HG03378 (cell line): ENCODE measurements around the gene LRRC3.

Experiments used
- ATAC-seq: cut with Tn5 transposase; IDR thresholded peaks from one replicate; pipeline ENCODE4 v1.9.1; 2021; ENCODE audit warnings: mild to moderate bottlenecking, moderate library complexity; ENCODE audit not compliant: unreplicated experiment

LRRC3 gene

DNA sequence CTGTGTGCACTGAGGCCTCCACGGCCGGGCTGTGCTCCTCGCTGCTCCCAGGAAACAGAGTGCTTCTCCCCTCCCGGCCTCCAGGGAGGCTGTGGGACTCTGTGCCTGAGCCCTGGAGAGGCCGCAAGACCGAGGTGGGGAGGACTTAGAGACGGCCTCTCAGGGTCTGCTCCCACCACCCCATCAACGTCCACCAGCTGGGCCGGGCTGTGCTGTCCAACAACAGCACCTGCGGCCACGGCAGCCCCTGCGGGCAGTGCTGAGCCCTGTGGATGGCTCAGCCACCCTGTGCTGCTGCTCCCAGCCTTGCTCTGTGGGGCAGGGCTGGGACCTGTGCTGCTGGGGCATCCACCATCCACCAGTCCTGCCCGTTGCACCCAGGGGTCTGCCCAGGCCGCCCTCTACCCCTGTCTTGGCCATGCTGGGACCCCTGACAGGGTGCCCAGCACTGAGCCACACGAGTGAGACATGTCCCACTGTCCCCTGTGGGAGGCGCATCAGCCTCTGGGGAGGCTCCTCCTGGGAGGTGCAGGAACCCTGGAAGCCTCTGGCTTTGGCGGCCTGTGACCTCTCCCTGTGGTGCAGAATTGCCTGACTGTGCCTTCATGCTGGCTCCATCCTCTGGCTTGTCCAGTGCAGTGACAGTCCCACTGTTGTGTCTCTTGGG is 31.2 kb upstream of the LRRC3 start:
- ATAC-seq = no peak

DNA sequence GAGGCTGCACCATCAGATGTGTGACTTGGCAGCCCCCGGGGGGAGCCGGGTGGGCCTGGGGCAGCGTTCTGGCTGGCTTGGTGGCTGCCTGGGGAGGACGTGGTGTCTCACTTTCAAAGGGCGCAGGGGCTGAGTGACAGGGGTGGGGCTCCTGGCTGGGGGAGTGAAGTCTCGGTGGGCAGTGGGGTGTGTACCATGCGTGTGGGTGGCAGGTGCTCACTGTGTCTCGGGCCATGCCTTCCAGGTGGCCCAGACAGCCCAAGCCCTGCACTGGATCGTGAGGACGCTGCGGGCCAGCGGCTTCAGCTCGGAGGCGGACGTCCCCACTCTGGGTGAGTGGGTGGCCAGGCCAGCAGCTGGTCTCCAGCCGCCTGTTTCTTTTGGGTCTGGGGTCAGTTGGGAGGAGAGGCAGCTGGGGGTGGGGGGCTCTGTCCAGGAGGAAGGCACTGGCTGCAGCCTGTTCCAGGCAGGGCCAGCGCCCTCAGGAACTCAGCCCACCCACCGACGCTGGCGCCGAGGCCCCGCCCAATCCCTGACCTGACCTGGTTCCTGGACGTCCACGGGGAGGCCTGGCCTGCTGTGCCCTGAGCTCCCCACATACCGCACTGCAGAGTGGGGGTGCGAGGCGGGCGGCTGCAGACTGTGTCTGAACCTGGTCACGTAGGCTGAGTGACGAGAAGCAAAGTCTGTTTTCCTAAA is 30.6 kb upstream of the LRRC3 start:
- no peak for ATAC-seq

DNA sequence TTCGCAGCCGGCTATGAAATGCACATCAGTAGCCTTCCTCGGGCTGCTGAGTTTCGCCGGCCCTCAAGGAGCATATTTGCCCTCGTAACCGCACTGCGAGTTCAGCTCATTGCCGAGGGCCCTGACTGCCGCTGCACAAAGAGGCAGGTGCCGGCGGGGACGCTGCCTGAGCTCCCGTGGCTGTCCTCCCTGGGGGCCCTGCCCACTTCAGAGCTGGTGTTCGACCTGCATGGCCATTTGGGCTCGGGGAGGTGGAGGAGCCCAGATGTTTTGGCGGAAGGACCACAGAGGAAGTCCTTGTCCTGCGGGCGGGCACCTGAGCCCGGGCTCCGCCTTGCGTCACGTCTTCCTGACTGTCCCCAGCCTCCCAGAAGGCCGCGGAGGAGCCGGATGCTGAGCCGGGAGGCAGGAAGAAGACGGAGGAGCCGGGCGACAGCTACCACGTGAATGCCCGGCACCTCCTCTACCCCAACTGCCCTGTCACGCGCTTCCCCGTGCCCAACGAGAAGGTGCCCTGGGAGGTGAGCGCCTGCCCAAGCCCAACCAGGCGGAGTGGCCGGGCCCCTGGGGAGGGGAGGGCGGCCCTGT is 29.9 kb upstream of the LRRC3 start:
- ATAC-seq = no peak

DNA sequence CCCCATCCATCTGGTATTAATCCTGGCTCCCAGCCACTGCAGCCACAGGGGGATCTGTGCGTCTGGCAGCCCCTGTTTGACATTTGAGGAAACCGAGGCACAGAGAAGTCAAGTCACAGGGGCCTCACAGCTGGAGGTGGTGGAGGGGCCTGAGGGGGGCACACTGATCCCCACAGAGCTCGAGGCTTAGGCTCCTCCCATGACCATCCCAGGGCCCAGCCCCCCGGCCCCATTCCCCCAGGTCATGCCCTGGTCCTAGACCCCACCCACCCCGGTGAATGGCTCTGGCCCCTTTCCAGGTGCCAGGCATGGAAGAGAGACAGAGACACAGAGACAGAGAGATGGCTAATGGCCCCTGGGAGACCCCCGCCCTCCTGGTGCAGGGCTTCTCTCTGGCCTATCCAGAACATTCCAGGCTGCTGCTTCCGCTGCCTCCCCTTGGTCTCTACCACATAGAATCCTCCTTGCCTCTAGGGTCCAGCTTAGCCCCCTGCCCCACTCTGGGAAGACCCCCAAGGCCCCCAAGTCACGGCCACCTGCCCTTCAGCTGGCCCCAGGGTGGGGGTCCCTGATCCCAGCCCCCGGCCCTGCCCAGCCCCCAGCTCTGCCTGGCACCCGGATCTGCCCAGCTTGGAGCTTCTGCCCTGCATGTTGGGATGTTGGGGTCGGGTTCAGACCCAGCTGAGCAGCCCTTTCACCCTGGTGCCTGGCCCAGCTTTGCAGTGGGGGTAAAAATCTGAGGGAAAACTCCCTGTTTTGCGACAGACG is 29.2 kb upstream of the LRRC3 start:
- ATAC-seq = no peak

DNA sequence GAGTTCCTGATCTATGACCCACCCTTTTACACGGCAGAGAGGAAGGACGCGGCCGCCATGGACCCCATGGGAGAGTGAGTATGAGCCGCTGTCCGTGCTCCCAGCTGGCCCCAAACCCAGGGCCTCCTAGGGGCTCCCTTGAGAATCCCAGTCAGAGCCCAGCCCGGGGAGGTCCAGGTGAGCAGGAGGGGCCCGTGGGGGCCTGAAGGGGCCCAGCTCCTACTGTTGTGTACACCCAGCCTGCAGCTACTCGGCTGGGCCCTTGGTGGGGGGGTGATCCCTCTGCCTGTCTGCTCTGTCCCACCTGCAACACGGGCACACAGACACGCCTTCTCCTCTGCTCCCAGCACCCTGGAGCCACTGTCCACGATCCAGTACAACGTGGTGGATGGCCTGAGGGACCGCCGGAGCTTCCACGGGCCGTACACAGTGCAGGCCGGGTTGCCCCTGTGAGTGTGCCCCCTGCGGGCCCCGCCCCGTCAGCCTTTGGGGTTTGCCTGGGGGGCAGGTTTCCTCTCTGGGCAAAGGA is 28.6 kb upstream of the LRRC3 start:
- no peak for ATAC-seq

DNA sequence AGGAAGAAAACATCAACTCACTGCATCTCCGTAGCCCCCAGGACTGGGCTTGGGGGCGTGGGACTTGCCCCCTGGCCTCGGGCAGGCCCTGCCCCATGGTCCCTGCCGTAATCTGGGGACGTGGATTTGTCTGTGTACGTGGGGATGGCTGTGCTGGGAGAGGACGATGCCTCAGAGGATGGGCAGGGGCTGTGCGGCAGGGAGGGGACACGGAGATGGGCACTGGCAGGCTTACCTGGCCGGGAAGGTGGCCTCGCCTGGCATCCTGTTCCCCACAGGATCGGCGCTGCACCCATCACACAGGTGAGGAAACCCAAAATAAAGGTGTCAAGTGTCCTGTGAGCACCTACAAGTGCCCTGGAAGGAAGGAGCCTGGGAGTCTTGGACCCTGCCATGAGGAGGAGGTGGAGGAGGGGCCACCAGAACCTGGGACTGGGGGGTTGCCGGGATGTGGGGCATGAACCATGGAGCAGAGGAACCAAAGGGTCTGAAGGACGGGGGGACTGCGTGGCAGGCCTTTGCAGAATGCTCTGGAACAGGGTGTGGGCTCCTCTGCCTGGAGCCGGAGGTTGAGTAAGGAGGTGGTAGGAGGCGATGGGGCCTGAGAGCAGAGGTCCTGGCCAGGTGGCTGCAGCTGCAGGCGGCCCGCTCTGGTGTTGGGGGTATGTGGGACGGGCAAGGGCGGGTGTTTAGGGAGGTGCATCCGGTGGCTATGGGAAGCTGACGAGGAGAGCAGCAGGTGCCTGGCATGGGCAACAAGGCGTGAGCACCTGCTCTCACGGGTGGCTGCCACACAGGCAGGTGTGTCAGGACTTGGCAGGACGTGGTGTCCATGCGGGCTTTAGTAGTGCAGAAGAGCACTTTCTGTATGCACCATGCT is 27.8 kb upstream of the LRRC3 start:
- ATAC-seq = no peak

DNA sequence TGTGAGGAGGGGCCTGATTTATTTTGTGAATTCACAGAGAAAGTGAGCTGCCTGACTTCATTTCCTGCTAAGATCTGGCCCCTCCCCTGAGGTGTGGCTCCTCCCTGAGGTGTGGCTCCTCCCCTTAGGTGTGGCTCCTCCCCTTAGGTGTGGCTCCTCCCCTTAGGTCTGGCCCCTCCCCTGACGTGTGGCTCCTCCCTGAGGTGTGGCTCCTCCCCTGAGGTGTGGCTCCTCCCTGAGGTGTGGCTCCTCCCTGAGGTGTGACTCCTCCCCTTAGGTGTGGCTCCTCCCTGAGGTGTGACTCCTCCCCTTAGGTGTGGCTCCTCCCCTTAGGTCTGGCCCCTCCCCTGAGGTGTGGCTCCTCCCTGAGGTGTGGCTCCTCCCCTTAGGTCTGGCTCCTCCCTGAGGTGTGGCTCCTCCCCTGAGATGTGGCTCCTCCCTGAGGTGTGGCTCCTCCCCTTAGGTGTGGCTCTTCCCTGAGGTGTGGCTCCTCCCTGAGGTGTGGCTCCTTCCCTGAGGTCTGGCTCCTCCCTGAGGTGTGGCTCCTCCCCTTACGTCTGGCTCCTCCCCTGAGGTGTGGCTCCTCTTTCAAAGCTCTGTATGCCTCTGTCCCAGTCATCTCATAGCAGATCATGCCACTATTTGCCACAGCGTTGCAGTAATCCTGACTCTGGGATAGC is 26.9 kb upstream of the LRRC3 start:
- ATAC-seq = no peak

DNA sequence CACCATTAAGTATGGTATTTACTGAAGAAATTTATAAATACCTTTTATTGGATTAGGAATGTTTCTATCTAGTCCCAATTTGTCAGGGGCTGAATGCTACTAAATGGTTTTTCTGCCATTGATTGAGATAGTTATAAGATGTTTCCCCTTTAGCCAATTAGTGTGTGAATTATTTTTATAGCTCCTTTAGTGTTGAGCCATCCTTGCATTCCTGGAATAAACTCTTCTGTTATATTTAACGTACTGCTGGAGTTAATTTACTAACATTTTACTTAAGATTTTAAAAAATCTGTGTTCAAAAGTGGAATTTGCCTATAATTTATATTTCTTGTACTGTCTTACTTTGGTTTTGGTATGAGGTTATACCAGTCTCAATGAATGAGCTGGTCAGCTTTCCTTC is 25.4 kb upstream of the LRRC3 start:
- ATAC-seq = no peak

DNA sequence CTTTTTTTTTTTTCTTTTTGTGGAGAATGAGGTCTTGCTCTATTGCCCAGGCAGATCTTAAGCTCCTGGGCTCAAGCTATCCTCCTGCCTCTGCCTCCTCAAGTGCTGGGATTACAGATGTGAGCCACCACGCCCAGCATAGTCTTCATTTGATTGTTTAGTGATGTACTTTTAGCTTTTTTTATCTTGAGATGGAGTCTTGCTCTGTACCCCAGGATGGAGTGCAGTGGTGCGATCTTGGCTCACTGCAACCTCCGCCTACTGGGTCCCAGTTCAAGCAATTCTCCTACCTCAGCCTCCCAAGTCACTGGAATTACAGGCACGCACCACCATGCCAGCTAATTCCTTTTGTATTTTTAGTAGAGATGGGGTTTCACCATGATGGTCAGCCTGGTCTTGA is 24.0 kb upstream of the LRRC3 start:
- ATAC-seq = no peak

DNA sequence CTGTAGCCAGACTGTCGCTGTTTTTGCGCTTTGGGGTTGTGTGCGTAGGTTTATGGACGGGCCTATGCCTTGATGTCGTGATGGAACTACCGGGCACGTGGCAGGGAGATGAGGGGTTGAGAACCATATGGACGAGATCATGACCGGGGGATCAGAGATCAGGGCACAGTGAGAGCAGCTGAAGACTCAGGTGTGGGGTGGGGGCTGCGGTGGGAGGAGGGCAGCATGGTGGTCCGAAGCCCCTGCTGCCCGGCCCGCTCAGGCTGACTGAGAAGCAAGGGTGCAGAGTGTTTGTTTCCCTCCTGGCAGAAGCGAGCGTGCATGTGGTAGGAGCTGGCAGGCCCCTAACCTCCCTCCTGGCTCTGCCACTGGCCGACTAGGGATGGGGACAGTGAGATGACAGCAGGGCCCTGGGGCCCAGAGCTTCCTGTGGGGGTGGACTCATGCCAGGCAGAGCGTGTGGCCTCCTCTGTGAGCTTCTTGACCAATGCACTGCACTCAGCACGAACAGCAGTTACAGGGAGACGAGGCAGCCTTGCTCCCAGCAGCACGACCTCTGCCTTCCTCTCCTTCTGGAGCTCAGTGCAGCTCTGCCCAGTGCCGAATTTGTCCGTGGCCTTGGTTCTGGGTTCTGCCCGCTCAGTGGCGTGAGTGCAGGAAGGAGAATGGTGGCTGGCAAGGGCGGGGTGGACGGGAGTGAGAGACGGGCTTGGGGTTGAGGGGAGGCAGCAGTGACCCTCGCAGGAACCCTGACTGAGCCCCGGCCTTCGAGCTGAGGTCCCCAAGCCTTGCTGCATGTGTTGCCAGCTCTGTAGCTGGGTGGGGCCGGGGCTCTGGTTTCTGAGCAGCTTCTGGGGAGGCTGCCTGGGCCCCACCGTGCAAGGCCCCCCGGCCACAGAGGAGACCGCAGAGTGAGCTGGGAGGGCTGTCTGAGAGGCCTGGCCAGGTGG is 22.2 kb upstream of the LRRC3 start:
- ATAC-seq = no peak

DNA sequence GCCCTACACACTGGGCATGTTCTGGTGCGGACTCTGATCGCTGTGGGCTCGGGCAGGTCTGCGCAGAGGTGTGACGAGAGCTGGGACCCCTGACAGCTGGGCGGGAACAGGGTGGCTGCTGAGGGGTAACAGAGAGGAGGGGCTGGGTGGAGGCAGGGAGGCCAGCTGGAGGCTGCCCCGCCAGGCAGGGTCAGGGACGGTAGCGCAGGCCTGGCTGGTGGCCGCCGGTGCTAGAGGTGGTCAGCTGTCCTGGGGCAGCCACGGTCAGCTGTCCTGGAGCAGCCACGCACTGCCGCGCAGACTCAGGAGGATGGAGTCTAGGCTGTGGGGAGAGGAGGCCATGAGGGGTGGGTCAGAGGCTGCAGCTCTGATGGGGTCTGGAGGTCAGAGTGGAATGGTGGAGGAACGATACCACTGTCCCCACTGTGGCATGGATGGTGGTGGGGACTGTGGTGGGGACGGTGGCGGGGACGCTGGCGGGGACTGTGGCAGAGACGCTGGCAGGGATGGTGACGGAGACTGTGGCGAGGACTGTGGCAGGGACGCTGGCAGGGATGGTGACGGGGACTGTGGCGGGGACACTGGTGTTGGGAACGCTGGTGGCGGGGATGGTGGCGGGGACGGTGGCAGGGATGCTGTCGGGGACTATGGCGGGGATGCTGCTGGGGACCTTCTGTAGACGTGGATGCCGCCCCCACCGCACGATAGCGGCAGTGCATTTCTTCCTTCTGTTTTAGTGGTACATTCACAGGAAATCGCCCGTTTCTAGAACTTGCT is 21.3 kb upstream of the LRRC3 start:
- ATAC-seq = no peak

DNA sequence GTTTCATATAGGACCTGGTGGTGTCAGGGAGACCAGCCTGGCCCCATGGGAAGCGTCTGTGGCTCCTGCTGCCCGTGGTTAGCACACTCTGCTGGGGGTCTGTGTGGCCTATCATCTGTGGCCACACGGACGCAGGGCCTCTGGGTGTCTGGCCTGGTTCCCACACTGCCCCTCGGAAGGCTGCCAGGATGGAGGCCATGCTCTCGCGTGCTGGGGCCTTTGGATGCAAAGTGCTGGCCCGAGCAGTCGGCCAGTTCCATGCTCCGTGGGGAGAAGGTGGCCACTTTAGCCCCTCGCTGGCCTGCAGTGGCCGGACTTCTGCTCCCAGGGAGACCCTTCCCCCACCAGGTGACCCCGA is 20.8 kb upstream of the LRRC3 start:
- no peak for ATAC-seq

DNA sequence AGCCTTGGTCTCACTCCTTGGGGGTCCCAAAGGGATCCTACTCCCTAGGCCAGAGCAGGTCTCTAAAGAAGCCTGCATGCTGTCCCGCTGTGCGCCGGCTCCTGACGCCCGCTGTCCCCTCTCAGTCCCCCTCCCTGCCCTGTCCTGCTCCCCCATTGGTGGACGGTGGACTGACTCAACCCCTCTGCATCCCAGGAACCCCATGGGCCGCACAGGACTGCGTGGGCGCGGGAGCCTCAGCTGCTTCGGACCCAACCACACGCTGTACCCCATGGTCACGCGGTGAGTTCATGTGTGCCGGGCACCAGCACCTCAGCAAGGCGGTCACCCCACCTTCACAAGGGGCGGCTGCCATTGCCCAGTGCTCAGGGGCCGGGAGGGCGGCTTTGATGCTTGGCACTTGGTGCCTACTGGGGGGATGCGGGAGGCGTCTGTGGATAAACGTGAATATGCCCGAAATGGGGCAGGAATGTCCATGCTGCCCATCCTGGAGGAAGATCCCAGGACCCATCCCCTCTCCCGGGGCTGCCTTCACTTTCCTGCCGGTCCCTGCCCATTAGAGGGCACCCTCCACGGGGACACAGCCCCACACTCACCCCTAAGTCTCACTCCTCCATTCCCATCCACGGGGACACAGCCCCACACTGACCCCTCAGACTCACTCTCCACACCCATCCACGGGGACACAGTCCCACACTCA is 20.2 kb upstream of the LRRC3 start:
- ATAC-seq = no peak

DNA sequence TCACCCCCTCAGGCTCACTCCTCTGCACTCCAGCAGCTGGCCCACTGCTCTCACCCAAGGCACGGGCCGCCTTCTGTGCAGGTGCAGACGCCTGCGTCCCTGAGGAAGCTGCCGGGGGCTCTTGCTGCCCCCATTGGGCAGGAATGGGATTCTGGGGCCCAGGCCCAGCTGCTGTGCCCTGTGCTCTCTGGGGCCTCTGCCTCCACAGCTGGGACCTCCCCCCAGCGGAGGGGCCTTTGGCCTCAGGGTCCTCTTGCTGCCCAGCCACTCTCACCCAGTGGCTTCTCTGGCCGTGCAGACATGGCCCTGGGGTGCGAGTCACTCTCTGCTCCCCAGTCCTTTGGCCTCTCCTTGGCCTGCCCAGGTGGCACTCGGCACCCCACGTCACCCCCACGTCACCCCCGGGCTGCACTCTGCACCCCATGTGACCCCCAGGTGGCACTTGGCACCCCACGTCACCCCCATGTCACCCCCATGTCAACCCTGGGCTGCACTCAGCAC is 19.1 kb upstream of the LRRC3 start:
- ATAC-seq = no peak

DNA sequence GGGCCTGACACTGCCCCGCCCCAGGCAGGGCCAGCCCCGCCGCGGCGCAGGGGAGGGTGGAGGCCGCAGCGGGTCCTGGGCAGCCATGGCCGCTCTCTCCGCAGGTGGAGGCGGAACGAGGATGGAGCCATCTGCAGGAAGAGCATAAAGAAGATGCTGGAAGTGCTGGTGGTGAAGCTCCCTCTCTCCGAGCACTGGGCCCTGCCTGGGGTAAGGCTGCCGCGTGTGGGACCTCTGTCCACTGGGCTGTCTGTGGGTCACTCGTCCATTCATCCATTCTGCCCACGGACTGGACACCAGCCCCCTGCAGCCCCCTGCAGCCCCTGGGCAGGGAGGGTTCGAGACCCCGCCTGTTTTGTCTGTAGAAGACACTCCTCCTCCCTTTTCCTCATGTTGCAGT is 18.4 kb upstream of the LRRC3 start:
- ATAC-seq = no peak

DNA sequence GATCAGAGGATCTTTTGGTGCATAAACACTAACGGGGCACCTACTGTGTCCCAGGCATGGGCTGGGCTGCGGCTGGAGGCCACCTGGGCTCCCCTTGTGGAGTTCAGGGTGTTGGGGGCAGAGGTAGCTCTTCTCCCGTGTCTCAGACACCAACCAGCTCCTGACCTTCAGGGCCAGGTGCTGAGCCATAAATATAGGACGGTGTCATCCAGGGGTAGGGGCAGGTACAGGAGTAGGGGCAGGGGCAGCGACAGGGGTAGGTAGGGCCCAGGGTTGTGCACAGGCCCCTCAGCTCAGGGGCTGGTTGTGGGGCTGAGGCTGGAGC is 18.0 kb upstream of the LRRC3 start:
- no peak for ATAC-seq

DNA sequence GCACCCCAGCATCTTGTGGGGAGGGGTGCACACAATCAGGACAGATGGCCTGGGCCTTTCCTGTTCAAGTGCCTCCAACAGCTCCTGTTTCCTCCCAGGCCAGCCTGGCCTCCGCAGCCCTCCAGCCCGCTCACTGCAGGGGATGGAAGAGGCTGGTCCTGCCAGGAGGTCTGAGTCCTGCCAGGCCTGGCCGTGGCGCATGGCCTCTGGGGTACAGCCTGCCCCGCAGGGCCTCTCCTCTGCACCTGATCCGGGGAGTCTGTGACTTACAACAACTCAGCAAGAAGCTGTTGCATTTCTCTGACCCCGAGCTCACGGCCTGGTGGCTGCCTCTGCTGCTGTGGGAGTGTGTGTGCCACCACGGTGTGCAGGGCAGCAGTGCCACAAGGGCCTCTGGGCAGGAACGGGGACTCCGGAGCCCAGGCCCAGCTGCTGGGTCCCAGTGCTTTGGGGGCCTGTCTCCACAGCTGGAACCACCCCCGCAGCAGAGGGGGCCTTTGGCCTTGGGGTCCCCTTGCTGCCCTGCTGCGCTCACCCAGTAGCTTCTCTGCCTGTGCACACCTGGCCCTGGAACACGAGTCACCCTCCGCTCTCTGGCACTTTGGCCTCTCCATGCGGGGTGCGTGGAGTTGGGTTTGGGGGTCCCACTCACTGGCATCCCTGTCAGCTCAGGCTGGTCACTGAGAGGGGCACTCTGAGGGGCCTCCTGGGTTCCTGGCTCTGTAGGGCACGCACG is 17.4 kb upstream of the LRRC3 start:
- ATAC-seq = no peak
